ENCODE data around the gene EIF4G3.

GRCh38 chr1:21037091-21037490 lies 139.6 kb downstream of the EIF4G3 start:
- no peak for TF ChIP-seq CTCF (IDR thresholded peaks at IDR 0.05)
- no peak for TF ChIP-seq POLR2A (IDR thresholded peaks at IDR 0.05)
- TF ChIP-seq EP300 (IDR thresholded peaks at IDR 0.05): no peak
